Coronary artery (tissue), 2 donors: Measurements from ENCODE around the gene MCF2L2.
A peak's percentile ranks its signal among the peaks of the same experiment; 100 is the strongest.

Experiments
- DNase-seq: peaks from one replicate; pipeline ENCODE4 v3.0.0-alpha.2; 2017; ENCODE audit warnings: low spot score
- H3K27ac ChIP-seq, 2 donors: fragments of 200-600 bp; sonication (generic); one replicate each; pipeline ENCODE4 v1.5.1; 2016 to 2019
- H3K4me3 ChIP-seq: fragments of 200-600 bp; sonication (generic); 2 replicates; pipeline ENCODE4 v1.5.1; 2016; ENCODE audit warnings: mild to moderate bottlenecking, moderate library complexity
- CTCF ChIP-seq: fragments of 200-600 bp; sonication (generic); IDR thresholded peaks from one replicate; pipeline ENCODE4 v1.5.1; 2019; ENCODE audit warnings: antibody characterized with exemption

The MCF2L2 gene

GRCh38 chr3:183252118-183252782, 176.2 kb downstream of the MCF2L2 start:
- Histone ChIP-seq H3K27ac (no peak overlapping the region), H3K4me3 (peak overlapping the region; percentile 80)
- DNase-seq = no peak
- TF ChIP-seq CTCF = no peak

GRCh38 chr3:183249006-183249718, 179.3 kb downstream of the MCF2L2 start:
- Histone ChIP-seq H3K4me3 (no peak overlapping the region), H3K27ac (no peak overlapping the region)
- no peak for DNase-seq
- TF ChIP-seq CTCF = no peak

- Histone ChIP-seq H3K4me3 (no peak overlapping the region), H3K27ac (no peak overlapping the region)
- no peak for DNase-seq
- TF ChIP-seq CTCF = no peak
Measured at GRCh38 chr3:183247011-183247589, 181.3 kb downstream of the MCF2L2 start.

GRCh38 chr3:183244981-183245476, 183.4 kb downstream of the MCF2L2 start:
- Histone ChIP-seq H3K4me3 (no peak overlapping the region), H3K27ac (peak overlapping the region in 1 of 2 donors; percentile 22)
- TF ChIP-seq CTCF = no peak
- no peak for DNase-seq

- no peak overlapping the region for H3K27ac ChIP-seq
Measured at GRCh38 chr3:183244219-183244618, 184.2 kb downstream of the MCF2L2 start.

GRCh38 chr3:183242431-183242830, 186.0 kb downstream of the MCF2L2 start:
- DNase-seq = no peak
- no peak overlapping the region for H3K27ac ChIP-seq
- no peak for TF ChIP-seq CTCF
- no peak overlapping the region for H3K4me3 ChIP-seq

More at GRCh38 chr3:183244219-183244618, 184.2 kb downstream of the MCF2L2 start:
- no peak overlapping the region for H3K4me3 ChIP-seq
- DNase-seq = no peak
- TF ChIP-seq CTCF = no peak
